Globus pallidus (tissue), 1 donor: ENCODE results near the gene MTCH1.
A peak's percentile ranks its signal among the peaks of the same experiment; 100 is the strongest.

Experiments
- DNase-seq: peaks from one replicate; pipeline ENCODE4 v3.0.0-alpha.2; 2015; ENCODE audit warnings: low spot score

MTCH1 gene

GRCh38 chr6:37017606-37018197, 31.7 kb upstream of the MTCH1 start:
- no peak for DNase-seq

- no peak for DNase-seq
Measured at GRCh38 chr6:37016995-37017394, 31.0 kb upstream of the MTCH1 start.

- no peak for DNase-seq
Measured at GRCh38 chr6:37015532-37015931, 29.5 kb upstream of the MTCH1 start.

GRCh38 chr6:37014667-37015066, 28.7 kb upstream of the MTCH1 start:
- DNase-seq = no peak

GRCh38 chr6:37013516-37014491, 27.8 kb upstream of the MTCH1 start:
- DNase-seq = no peak

GRCh38 chr6:37011656-37012378, 25.8 kb upstream of the MTCH1 start:
- no peak for DNase-seq

- DNase-seq = no peak
Measured at GRCh38 chr6:37010402-37010892, 24.5 kb upstream of the MTCH1 start.

GRCh38 chr6:37008484-37009465, 22.8 kb upstream of the MTCH1 start:
- DNase-seq = no peak

GRCh38 chr6:37007340-37008043, 21.5 kb upstream of the MTCH1 start:
- peak; percentile 58 for DNase-seq

- no peak for DNase-seq
Measured at GRCh38 chr6:37006793-37007339, 20.9 kb upstream of the MTCH1 start.

- DNase-seq = no peak
Measured at GRCh38 chr6:37005827-37006567, 20.0 kb upstream of the MTCH1 start.

GRCh38 chr6:37005061-37005810, 19.2 kb upstream of the MTCH1 start, which contains the start of gene FGD2:
Gene FGD2 (plus strand): TSS chr6:37005655. CDS start chr6:37005818, 163 bp downstream.
- no peak for DNase-seq

- DNase-seq = no peak
Measured at GRCh38 chr6:37004044-37004980, 18.3 kb upstream of the MTCH1 start.

- no peak for DNase-seq
Measured at GRCh38 chr6:36999751-37000125, 13.7 kb upstream of the MTCH1 start.

- peak; percentile 59 for DNase-seq
Measured at GRCh38 chr6:36999061-36999750, 13.2 kb upstream of the MTCH1 start.

- no peak for DNase-seq
Measured at GRCh38 chr6:36998723-36999038, 12.7 kb upstream of the MTCH1 start.
